HepG2 (cell line): ENCODE results near the gene GNG13. TPM values are rescaled to one million over a fixed set of nuclear protein-coding genes. Genes with fewer than 3 reads are reported as not detected.

Experiments used
- ATAC-seq: fragments of 200-7000 bp; cut with Tn5 transposase; 3 replicates; pipeline ENCODE4 v1.9.1; 2020; ENCODE audit warnings: mild to moderate bottlenecking, moderate library complexity
- BruUV-seq: library from RNA; stranded (reverse); fragments of 400-500 nt; replicated peaks from 2 replicates; lab custom pipeline; 2021; lab: Mats Ljungman, UMichigan
- CTCF ChIA-PET: fragments of 300-600 bp; formaldehyde crosslinking; extraction: SDS; loops from one replicate; lab custom pipeline; 2021; ENCODE audit warnings: low total read pairs, inconsistent platforms, low intra/inter-chr PET ratio; lab: Yijun Ruan, JAX
- POLR2A ChIA-PET: fragments of 350-600 bp; sonication (Branson Sonifier 250); formaldehyde crosslinking; loops from one replicate; lab custom pipeline; 2020; ENCODE audit warnings: antibody characterized with exemption, inconsistent platforms; lab: Yijun Ruan, JAX
- DNase-seq: peaks from one replicate; pipeline ENCODE4 v3.0.0-alpha.2; 2015; ENCODE audit warnings: low spot score
- FAIRE-seq: peaks from 3 replicates; lab custom pipeline; 2011; peaks lifted over from hg19 to GRCh38; lab: Jason Lieb, UNC
- H2AFZ ChIP-seq: one replicate; pipeline ENCODE4 v1.6.1; 2011; ENCODE audit warnings: low read length, inconsistent platforms
- H3K27ac ChIP-seq: fragments of 300-600 bp; 3 replicates; pipeline ENCODE4 v1.8.0; 2011; ENCODE audit warnings: mixed run types, mild to moderate bottlenecking, mixed read lengths, low read length, inconsistent platforms; ENCODE audit not compliant: insufficient read depth; ENCODE audit errors: extremely low read length
- H3K27me3 ChIP-seq, 2 experiments: fragments of 200-600 bp in 1 of 2; 2 replicates in 1 of 2; 3 replicates in 1 of 2; pipeline versions ENCODE4 v1.6.0 to v1.8.0; 2011; ENCODE audit warnings: low read length in 2 of 2, mild to moderate bottlenecking in 2 of 2, moderate library complexity in 2 of 2, inconsistent platforms in 1 of 2; ENCODE audit not compliant: insufficient read depth in 2 of 2, control insufficient read depth in 1 of 2
- H3K36me3 ChIP-seq, 2 experiments: fragments of 200-600 bp in 1 of 2; replicated peaks in 1 of 2; 2 replicates in 1 of 2; 3 replicates in 1 of 2; pipeline versions ENCODE4 v1.5.1 to v1.8.0; 2011; ENCODE audit warnings: low read length in 2 of 2, inconsistent platforms in 1 of 2; ENCODE audit not compliant: insufficient read depth in 2 of 2, control insufficient read depth in 1 of 2
- H3K4me1 ChIP-seq: 2 replicates; pipeline ENCODE4 v1.5.1; 2012; ENCODE audit warnings: low read length, inconsistent platforms; ENCODE audit not compliant: insufficient read depth
- H3K4me2 ChIP-seq: 2 replicates; pipeline ENCODE4 v1.6.0; 2011; ENCODE audit warnings: low read depth, low read length, inconsistent platforms
- H3K4me3 ChIP-seq, 3 experiments: fragments of 200-600 bp in 1 of 3; sonication (generic), shearing (Covaris generic) in 1 of 3; replicated peaks in 1 of 3; 2 replicates each; pipeline ENCODE4 v1.5.1; 2011 to 2016; ENCODE audit warnings: low read length in 3 of 3, inconsistent platforms in 2 of 3, low read depth in 2 of 3, mild to moderate bottlenecking in 2 of 3, control low read depth in 1 of 3, mixed read lengths in 1 of 3; ENCODE audit not compliant: insufficient read depth in 1 of 3
- H3K79me2 ChIP-seq: one replicate; pipeline ENCODE4 v1.6.1; 2011; ENCODE audit warnings: low read length, inconsistent platforms; ENCODE audit not compliant: insufficient read depth
- H3K9ac ChIP-seq: 2 replicates; pipeline ENCODE4 v1.6.0; 2011; ENCODE audit warnings: mild to moderate bottlenecking, low read depth, low read length, inconsistent platforms; ENCODE audit not compliant: insufficient read depth
- H3K9me3 ChIP-seq: 2 replicates; pipeline ENCODE4 v1.5.1; 2012; ENCODE audit warnings: mild to moderate bottlenecking, low read length
- H4K20me1 ChIP-seq: 2 replicates; pipeline ENCODE4 v1.6.0; 2011; ENCODE audit warnings: inconsistent platforms, mild to moderate bottlenecking, low read length, moderate library complexity; ENCODE audit not compliant: insufficient read depth
- ERF ChIP-seq: IDR thresholded peaks from 2 replicates; pipeline ENCODE4 v1.6.1; 2018; ENCODE audit warnings: missing biosample characterization, missing genetic modification reagents
- ESRRA ChIP-seq: sonication (generic); formaldehyde crosslinking; IDR thresholded peaks from 2 replicates; pipeline ENCODE4 v1.5.1; 2020; ENCODE audit warnings: mild to moderate bottlenecking, low read depth, missing genetic modification reagents
- FLYWCH1 ChIP-seq: sonication (generic); formaldehyde crosslinking; IDR thresholded peaks from 2 replicates; pipeline ENCODE4 v1.8.1; 2023; ENCODE audit warnings: mild to moderate bottlenecking, missing genetic modification reagents
- FOSL1 ChIP-seq: sonication (generic); formaldehyde crosslinking; IDR thresholded peaks from 2 replicates; pipeline ENCODE4 v1.9.0; 2021; ENCODE audit warnings: missing genetic modification reagents, borderline replicate concordance
- KLF15 ChIP-seq: sonication (generic); formaldehyde crosslinking; IDR thresholded peaks from 2 replicates; pipeline ENCODE4 v1.8.1; 2023; ENCODE audit warnings: borderline replicate concordance, mild to moderate bottlenecking, inconsistent platforms, missing genetic modification reagents, mixed read lengths
- MLLT10 ChIP-seq: sonication (generic); formaldehyde crosslinking; IDR thresholded peaks from 2 replicates; pipeline ENCODE4 v1.4.0; 2020; ENCODE audit warnings: missing genetic modification reagents
- MLXIP ChIP-seq: sonication (generic); formaldehyde crosslinking; IDR thresholded peaks from 2 replicates; pipeline ENCODE4 v1.9.0; 2021; ENCODE audit warnings: missing genetic modification reagents, borderline replicate concordance
- NBN ChIP-seq: fragments of 450-650 bp; conservative IDR thresholded peaks from 2 replicates; pipeline ENCODE4 v1.6.1; 2017
- TBX2 ChIP-seq: sonication (generic); formaldehyde crosslinking; IDR thresholded peaks from 2 replicates; pipeline ENCODE4 v1.5.0; 2020; ENCODE audit warnings: missing genetic modification reagents, mild to moderate bottlenecking, borderline replicate concordance
- ZNF407 ChIP-seq: sonication (generic); formaldehyde crosslinking; IDR thresholded peaks from one replicate; pipeline ENCODE4 v1.5.1; 2020; ENCODE audit warnings: mild to moderate bottlenecking, missing genetic modification reagents; ENCODE audit errors: not compliant biosample characterization
- ZNF883 ChIP-seq: sonication (generic); formaldehyde crosslinking; IDR thresholded peaks from 2 replicates; pipeline ENCODE4 v1.5.1; 2020; ENCODE audit warnings: mild to moderate bottlenecking, missing genetic modification reagents; ENCODE audit errors: not compliant biosample characterization
- WGBS: methylation state at CpG from one replicate; pipeline ENCODE4 v1.1.6; 2017; ENCODE audit warnings: low lambda C conversion rate; 5-methylcytosine and 5-hydroxymethylcytosine counted together
- in situ Hi-C: cut with HindIII; loops from 2 replicates; pipeline ENCODE4 v1.10.0; 2017; ENCODE audit warnings: low pct_unique_long_range_greater_than_20kb; ENCODE audit not compliant: extremely low pct_ligation_motif_present
- intact Hi-C: fragments of 100-400 bp; cut with micrococcal nuclease; formaldehyde crosslinking; loops from one replicate; pipeline ENCODE4 v1.10.0; 2022; ENCODE audit not compliant: unreplicated experiment
- polyA plus RNA-seq, 8 experiments: library from polyadenylated mRNA; depleted of rRNA in 3 of 8; stranded (reverse) in 7 of 8; unstranded in 1 of 8; fragments of >200 nt; fragmentation: Illumina TruSeq in 4 of 8; extraction: Trizol in 4 of 8; gene quantifications; 2 replicates each; pipeline versions ENCODE4 v1.2.1 to v1.2.3, GENCODE V29; 2011 to 2016; ENCODE audit warnings: low read depth in 4 of 8, missing spikeins in 1 of 8, mixed read lengths in 1 of 8; ENCODE audit not compliant: insufficient read depth in 1 of 8
- total RNA-seq, 5 experiments: library from RNA; depleted of rRNA; stranded (reverse); fragments of >200 nt; fragmentation: Illumina TruSeq; extraction: Trizol; gene quantifications; 2 replicates each; pipeline ENCODE4 v1.2.3, GENCODE V29; 2016; ENCODE audit warnings: low read depth in 1 of 5

GNG13 gene
- total and polyA plus RNA-seq, 2 of the 13 experiments (the other 11 are each of a cell fraction or from before 2014, with no cell fraction given) = not detected

- TF ChIP-seq KLF15 (CRISPR knock-in tag) (no peak), ZNF407 (no peak), FOSL1 (CRISPR knock-in tag) (no peak)
Measured at GRCh38 chr16:830107-830870, 29.8 kb upstream of the GNG13 start (continued).

DNA sequence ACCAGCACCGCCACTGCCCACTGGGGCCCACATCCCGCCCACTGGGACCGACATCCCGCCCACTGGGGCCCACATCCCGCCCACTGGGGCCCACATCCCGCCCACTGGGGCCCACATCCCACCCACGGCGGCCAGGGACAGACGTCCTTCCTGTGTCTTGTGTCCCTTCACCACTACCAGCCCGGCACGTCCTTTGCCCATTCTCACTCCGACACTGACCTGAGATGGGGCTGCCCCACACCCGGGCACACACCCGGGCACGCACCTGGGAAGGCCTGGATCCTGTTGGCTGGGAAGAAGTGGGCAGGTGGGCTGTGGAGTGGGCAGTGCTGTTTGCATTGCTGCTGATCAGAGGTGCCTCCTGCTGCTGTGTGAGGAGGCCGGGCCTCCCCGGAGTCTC lies 28.4 kb upstream of the GNG13 start:
- H3K36me3 ChIP-seq = no peaks in the 10 kb centered on the region
- H3K9ac ChIP-seq = no peak overlapping the region
- TF ChIP-seq FLYWCH1 (CRISPR knock-in tag) (no peak), MLXIP (no peak), ZNF883 (no peak), ERF (CRISPR knock-in tag) (no peak), TBX2 (CRISPR knock-in tag) (no peak), ESRRA (CRISPR knock-in tag) (no peak), NBN (no peak), MLLT10 (CRISPR knock-in tag) (no peak)
- in situ Hi-C loops = no loop called here
- no peak overlapping the region for H3K4me2 ChIP-seq
- H3K9me3 ChIP-seq = no peaks in the 10 kb centered on the region
- no peak for FAIRE-seq
- ChIA-PET POLR2A (no interaction called here), CTCF (no interaction called here)
- no peak for DNase-seq
- H3K4me1 ChIP-seq = no peaks in the 10 kb centered on the region
- 0% methylated on average over 7 of the region's 17 CpGs for WGBS
- intact Hi-C loops = no loop called here
- BruUV-seq = no TSS peak
- no peak overlapping the region for H3K4me3 ChIP-seq
- peaks cover 28 to 86% of the 10 kb centered on the region in 2 experiments for H3K27me3 ChIP-seq
- ATAC-seq = no peak
- H3K79me2 ChIP-seq = no peaks in the 10 kb centered on the region
- H4K20me1 ChIP-seq = no peaks in the 10 kb centered on the region
- H3K27ac ChIP-seq = no peak overlapping the region
- H2AFZ ChIP-seq = no peak overlapping the region
